Common myeloid progenitor, CD34-positive (primary cell): ENCODE results near the gene IL2RG.

Experiments
- CTCF ChIA-PET: fragments of 350-600 bp; sonication (Branson Sonifier 250); formaldehyde crosslinking; loops from one replicate; lab custom pipeline; 2021; ENCODE audit warnings: antibody characterized with exemption; lab: Charles Lee
- POLR2A ChIA-PET: fragments of 350-600 bp; sonication (Branson Sonifier 250); formaldehyde crosslinking; loops from one replicate; lab custom pipeline; 2021; ENCODE audit warnings: antibody characterized with exemption; lab: Charles Lee
- DNase-seq, 3 donors: peaks; one replicate each; pipeline versions ENCODE4 v3.0.0 to v3.0.0-alpha.2; 2013
- H3K27ac ChIP-seq, 2 experiments: 1 replicate in 1 of 2; 2 replicates in 1 of 2; pipeline ENCODE4 v1.7.0; 2013; ENCODE audit warnings: inconsistent platforms in 2 of 2, low read length in 2 of 2, mild to moderate bottlenecking in 2 of 2, low read depth in 1 of 2, moderate library complexity in 1 of 2; ENCODE audit not compliant: severe bottlenecking in 2 of 2, insufficient read depth in 1 of 2, poor library complexity in 1 of 2
- H3K27me3 ChIP-seq, 5 experiments: replicated peaks in 2 of 5; 1 replicate in 3 of 5; 2 replicates in 2 of 5; pipeline versions ENCODE4 v1.6.1 to v1.7.0; 2013; ENCODE audit warnings: low read length in 4 of 5, mild to moderate bottlenecking in 2 of 5, moderate library complexity in 2 of 5, inconsistent platforms in 1 of 5; ENCODE audit not compliant: insufficient read depth in 5 of 5, control insufficient read depth in 4 of 5
- H3K36me3 ChIP-seq, 4 experiments: 1 replicate in 2 of 4; 2 replicates in 2 of 4; pipeline versions ENCODE4 v1.6.1 to v1.7.0; 2013; ENCODE audit warnings: low read length in 3 of 4, control low read depth in 1 of 4, mild to moderate bottlenecking in 1 of 4; ENCODE audit not compliant: control insufficient read depth in 4 of 4, insufficient read depth in 4 of 4
- H3K4me1 ChIP-seq, 4 experiments: 1 replicate in 3 of 4; 2 replicates in 1 of 4; pipeline versions ENCODE4 v1.6.1 to v1.7.1; 2013; ENCODE audit warnings: low read length in 3 of 4, mild to moderate bottlenecking in 3 of 4, control low read depth in 1 of 4, inconsistent platforms in 1 of 4, moderate library complexity in 1 of 4; ENCODE audit not compliant: control insufficient read depth in 4 of 4, insufficient read depth in 4 of 4; ENCODE audit errors: control extremely low read depth in 1 of 4
- H3K4me3 ChIP-seq, 7 experiments: 1 replicate in 4 of 7; 2 replicates in 3 of 7; pipeline versions ENCODE4 v1.5.1 to v1.7.0; 2013; ENCODE audit warnings: mild to moderate bottlenecking in 7 of 7, low read length in 6 of 7, moderate library complexity in 6 of 7, inconsistent platforms in 2 of 7, low read depth in 2 of 7, control low read depth in 1 of 7; ENCODE audit not compliant: insufficient read depth in 4 of 7, control insufficient read depth in 1 of 7; ENCODE audit errors: extremely low read depth in 1 of 7
- H3K9me3 ChIP-seq, 5 experiments: 1 replicate in 4 of 5; 2 replicates in 1 of 5; pipeline versions ENCODE4 v1.6.1 to v1.7.1; 2013; ENCODE audit warnings: low read length in 4 of 5, mild to moderate bottlenecking in 2 of 5, inconsistent platforms in 1 of 5, low read depth in 1 of 5, moderate library complexity in 1 of 5; ENCODE audit not compliant: control insufficient read depth in 4 of 5, insufficient read depth in 2 of 5; ENCODE audit errors: control extremely low read depth in 1 of 5
- WGBS: methylation state at CpG from one replicate; pipeline ENCODE4 v1.1.5; 2013; ENCODE audit not compliant: insufficient coverage; 5-methylcytosine and 5-hydroxymethylcytosine counted together

The IL2RG gene

DNA sequence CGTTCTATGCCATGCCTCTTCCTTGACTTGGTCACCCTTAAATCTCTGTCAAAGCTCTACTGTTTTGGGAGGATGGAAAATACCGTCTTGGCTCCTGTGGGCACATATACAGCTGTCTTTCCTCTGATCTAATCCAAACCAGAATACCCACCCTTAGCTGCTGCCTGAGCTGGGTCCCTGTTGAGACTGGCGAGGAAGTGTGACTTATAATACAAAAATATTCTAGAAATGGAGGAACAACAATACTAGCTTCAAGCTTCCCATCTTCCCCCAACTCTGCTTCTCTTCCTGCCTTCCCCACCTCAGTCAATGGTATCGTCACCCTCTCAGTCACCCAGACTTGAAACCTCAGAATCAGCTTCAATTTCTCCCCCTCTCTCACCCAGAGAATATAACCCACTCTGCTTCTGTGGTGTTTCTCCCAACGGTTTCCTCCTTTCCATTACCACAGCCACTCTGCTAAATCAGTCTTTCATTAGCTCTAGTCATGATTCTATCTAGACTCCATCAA lies 599 bp upstream of the IL2RG start:
- 34% methylated on average over 2 of the region's 5 CpGs for WGBS
- ChIA-PET POLR2A (interaction anchor here (0.6 to 1.6 kb wide), 5 partner anchors 9 to 822 kb away, joined by 3 to 13 read pairs (median 3); partner anchors contain the start of gene KIF4A), CTCF (interaction anchor here (1.2 to 3.0 kb wide), 3 partner anchors 10 to 20 kb away, joined by 3 to 30 read pairs (median 3); no protein-coding TSS in a partner anchor)
- H3K4me1 ChIP-seq = peaks cover 29 to 64% (median 45%) of the 10 kb centered on the region in 4 experiments
- H3K9me3 ChIP-seq = no peaks in the 10 kb centered on the region
- peak overlapping the region; percentile 77 to 89 for H3K27ac ChIP-seq
- peak overlapping the region in 5 of 7 experiments; percentile 5 to 78 (median 57) for H3K4me3 ChIP-seq
- peaks cover 0 to 2% (median 0%) of the 10 kb centered on the region in 4 experiments for H3K36me3 ChIP-seq
- H3K27me3 ChIP-seq = no peaks in the 10 kb centered on the region
- peak in 2 of 3 donors; percentile 57 to 58 for DNase-seq

DNA sequence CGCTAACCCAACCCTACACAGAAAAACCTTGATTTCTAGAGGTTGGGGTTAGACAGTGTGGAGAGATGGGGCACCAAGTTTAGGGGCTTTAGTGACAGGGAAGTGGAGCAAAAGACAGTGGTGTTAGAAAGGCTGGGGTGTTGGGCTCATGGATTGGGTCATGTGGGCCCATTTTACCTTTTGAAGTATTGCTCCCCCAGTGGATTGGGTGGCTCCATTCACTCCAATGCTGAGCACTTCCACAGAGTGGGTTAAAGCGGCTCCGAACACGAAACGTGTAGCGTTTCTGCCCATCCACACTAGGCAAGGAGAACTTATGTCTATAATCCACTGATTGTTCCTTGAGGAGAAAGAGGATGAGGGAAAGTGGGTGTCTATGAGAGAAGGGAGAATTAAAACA lies 2.3 kb downstream of the IL2RG start:
- Histone ChIP-seq H3K27me3 (peaks cover 0 to 3% (median 0%) of the 10 kb centered on the region in 5 experiments), H3K9me3 (no peaks in the 10 kb centered on the region), H3K36me3 (peaks cover 0 to 2% (median 0%) of the 10 kb centered on the region in 4 experiments), H3K4me3 (peak overlapping the region in 4 of 7 experiments; percentile 7 to 45 (median 26)), H3K27ac (peak overlapping the region in 1 of 2 experiments; percentile 89), H3K4me1 (peaks cover 42 to 90% (median 64%) of the 10 kb centered on the region in 4 experiments)
- ChIA-PET POLR2A (no interaction called here), CTCF (interaction anchor here (1.7 kb wide), 1 partner anchor 10 kb away, joined by 4 read pairs; the partner anchor contains the start of gene MED12)
- DNase-seq = no peak
- 89% methylated on average over 2 of the region's 6 CpGs for WGBS

DNA sequence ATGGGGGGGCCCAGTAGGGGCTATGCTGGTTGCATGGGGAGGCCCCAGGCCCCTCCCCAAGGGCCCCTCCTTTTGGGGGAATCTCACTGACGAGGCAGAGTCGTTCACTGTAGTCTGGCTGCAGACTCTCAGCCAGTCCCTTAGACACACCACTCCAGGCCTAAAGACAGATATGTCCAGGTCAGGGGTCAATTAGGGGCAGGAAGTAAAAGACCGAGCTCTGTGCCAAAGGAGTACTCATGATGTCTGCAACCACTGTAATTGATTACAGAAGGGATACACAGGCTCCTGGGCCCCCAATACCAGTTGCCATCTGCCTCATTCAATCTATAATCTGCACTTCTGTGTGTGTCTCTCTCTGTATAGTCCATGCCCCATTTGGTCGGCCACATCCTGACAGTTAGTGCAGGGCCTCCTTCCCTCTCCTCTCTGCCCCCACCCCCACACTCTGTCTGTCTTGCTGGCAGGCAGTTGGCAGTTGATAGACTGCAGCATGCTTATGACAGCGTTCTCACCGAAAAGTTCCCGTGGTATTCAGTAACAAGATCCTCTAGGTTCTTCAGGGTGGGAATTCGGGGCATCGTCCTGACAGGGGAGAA lies 3.5 kb downstream of the IL2RG start:
- H3K27ac ChIP-seq = peak overlapping the region; percentile 71 to 89
- H3K4me1 ChIP-seq = peaks cover 40 to 96% (median 73%) of the 10 kb centered on the region in 4 experiments
- peak in 2 of 3 donors; percentile 75 to 84 for DNase-seq
- ChIA-PET POLR2A (no interaction called here), CTCF (interaction anchor here (0.8 kb wide), 1 partner anchor 10 kb away, joined by 3 read pairs; the partner anchor contains the start of gene MED12)
- H3K4me3 ChIP-seq = peak overlapping the region in 3 of 7 experiments; percentile 9 to 45 (median 37)
- peaks cover 0 to 2% (median 0%) of the 10 kb centered on the region in 4 experiments for H3K36me3 ChIP-seq
- 30% methylated on average over 4 of the region's 9 CpGs for WGBS
- H3K9me3 ChIP-seq = no peaks in the 10 kb centered on the region
- H3K27me3 ChIP-seq = peaks cover 0 to 3% (median 0%) of the 10 kb centered on the region in 5 experiments

DNA sequence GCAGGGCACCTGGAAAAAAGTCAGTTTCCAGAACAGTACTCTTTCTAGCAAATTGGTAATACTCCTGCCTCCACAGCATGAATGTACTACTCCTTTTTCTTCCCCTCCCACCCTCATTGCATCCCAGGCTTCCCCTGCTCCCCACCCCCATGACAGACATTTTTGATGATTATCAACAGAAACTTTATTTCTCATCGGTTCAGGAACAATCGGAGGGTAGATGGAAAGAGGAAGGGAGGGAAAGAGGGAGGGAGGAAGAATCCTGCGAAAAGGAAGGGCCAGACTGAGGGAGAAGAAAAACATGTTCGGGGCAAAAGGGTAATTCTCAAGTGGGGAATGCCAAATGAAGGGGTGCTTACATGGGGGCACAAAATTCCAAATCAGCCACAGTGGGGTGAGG lies 4.1 kb downstream of the IL2RG start:
- H3K9me3 ChIP-seq = no peaks in the 10 kb centered on the region
- H3K27me3 ChIP-seq = peaks cover 0 to 3% (median 0%) of the 10 kb centered on the region in 5 experiments
- ChIA-PET POLR2A (no interaction called here), CTCF (no interaction called here)
- peak overlapping the region; percentile 28 to 89 for H3K27ac ChIP-seq
- peaks cover 0 to 2% (median 0%) of the 10 kb centered on the region in 4 experiments for H3K36me3 ChIP-seq
- WGBS = 52% methylated on average over 3 of the region's 4 CpGs
- peak overlapping the region in 1 of 7 experiments; percentile 45 for H3K4me3 ChIP-seq
- peaks cover 34 to 95% (median 75%) of the 10 kb centered on the region in 4 experiments for H3K4me1 ChIP-seq
- DNase-seq = no peak

DNA sequence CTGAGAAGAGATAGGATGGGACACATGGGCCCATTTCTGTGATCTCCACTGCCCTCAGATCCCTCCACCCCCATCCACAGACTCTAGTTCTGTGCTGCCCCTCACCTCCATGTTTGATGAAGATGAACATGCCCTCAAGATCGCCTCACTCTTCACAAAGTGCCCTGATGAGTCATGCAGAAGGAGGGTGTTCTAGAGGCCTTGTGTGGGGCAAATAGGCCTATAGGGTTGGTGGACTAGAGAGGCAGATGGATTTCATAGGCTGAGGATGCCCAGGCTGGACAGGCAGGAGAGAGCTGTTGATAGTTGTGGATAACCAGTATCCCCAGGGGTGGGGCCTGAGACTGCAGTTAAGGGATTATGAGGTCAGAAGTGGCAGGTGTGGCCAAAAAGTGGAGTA lies 5.0 kb downstream of the IL2RG start, which contains the start of gene CXorf65:
Gene CXorf65 (minus strand): TSS at position 314 of the 400 bp plus-strand sequence. CDS start 184 bp downstream, at position 130.
- POLR2A ChIA-PET = interaction anchor here (0.7 to 1.2 kb wide), 2 partner anchors 12 to 91 kb away, joined by 3 read pairs; partner anchors contain the start of gene MED12
- peak within 1 kb of the TSS in 1 of 7 experiments; percentile 45 for H3K4me3 ChIP-seq
- peak within 1 kb of the TSS; percentile 28 to 89 for H3K27ac ChIP-seq
- H3K9me3 ChIP-seq = no peaks in the 10 kb centered on the region
- peak in 2 of 3 donors; percentile 23 to 36 for DNase-seq
- peaks cover 0 to 3% (median 0%) of the 10 kb centered on the region in 5 experiments for H3K27me3 ChIP-seq
- CTCF ChIA-PET = interaction anchor here (1.8 to 8.3 kb wide), 2 partner anchors 12 to 23 kb away, joined by 5 to 109 read pairs; partner anchors contain the start of gene MED12
- WGBS = no CpG with 5 or more reads among the region's 1 CpG
- H3K36me3 ChIP-seq = peaks cover 0 to 2% (median 0%) of the 10 kb centered on the region in 4 experiments
- peaks cover 29 to 94% (median 75%) of the 10 kb centered on the region in 4 experiments for H3K4me1 ChIP-seq

DNA sequence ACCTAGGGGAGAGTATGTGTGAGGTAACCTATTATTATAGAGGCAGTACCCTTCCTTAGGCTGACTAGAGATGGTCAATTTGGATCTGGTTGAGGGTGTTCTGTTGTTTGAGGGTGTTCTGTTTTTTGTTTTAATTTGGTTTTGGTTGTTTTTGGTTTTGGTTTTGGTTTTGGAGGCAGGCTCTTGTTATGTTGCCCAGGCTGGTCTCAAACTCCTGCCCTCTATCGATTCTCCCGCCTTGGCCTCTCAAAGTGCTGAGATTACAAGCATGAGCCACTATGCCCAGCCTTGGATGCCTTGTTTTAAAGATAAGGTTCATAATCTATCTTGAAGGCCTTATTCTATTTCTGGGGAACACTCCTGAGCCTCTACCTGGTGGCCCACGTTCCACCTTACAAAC lies 5.7 kb downstream of the IL2RG start:
- CTCF ChIA-PET = interaction anchor here (0.6 to 8.3 kb wide), 3 partner anchors 12 to 24 kb away, joined by 3 to 109 read pairs (median 5); partner anchors contain the start of gene MED12
- WGBS = 84% methylated on average over 3 of the region's 3 CpGs
- DNase-seq = peak in 2 of 3 donors; percentile 28 to 49
- H3K27me3 ChIP-seq = peaks cover 0 to 11% (median 0%) of the 10 kb centered on the region in 5 experiments
- H3K27ac ChIP-seq = peak overlapping the region in 1 of 2 experiments; percentile 49
- H3K4me3 ChIP-seq = peak overlapping the region in 1 of 7 experiments; percentile 10
- POLR2A ChIA-PET = interaction anchor here (0.7 to 1.2 kb wide), 2 partner anchors 13 to 92 kb away, joined by 3 read pairs; partner anchors contain the start of gene MED12
- peaks cover 29 to 89% (median 76%) of the 10 kb centered on the region in 4 experiments for H3K4me1 ChIP-seq
- H3K36me3 ChIP-seq = peaks cover 0 to 5% (median 0%) of the 10 kb centered on the region in 4 experiments
- no peaks in the 10 kb centered on the region for H3K9me3 ChIP-seq
